NCI-H510A (cell line): ENCODE measurements around the gene SIL1.

Experiments used
- DNase-seq: peaks from one replicate; lab custom pipeline; 2025; lab: John Stamatoyannopoulos, UW

The SIL1 gene

GRCh38 chr5:138918686-138919085, 279.5 kb downstream of the SIL1 start:
- no peak for DNase-seq

DNA sequence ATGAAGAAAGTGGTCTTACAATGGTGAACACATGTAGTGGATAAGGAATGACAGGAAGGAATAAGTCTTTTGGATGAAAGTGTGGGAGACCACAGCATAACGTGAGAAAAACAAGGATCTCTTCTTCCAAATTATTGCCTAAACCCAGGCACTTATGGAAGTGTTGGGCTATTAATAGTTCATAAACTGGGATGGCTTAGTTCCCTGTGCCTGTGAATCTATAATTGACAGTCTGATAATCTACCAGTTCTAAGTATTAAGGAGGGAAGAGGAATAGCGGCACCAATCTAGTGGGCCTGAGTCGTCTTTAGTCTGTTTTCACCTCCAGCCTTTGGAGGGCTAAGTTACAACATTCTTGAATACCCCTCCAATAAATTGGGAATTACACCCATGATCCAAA, 283.8 kb downstream of the SIL1 start:
- DNase-seq = no peak

GRCh38 chr5:138913773-138914172, 284.4 kb downstream of the SIL1 start:
- no peak for DNase-seq

DNA sequence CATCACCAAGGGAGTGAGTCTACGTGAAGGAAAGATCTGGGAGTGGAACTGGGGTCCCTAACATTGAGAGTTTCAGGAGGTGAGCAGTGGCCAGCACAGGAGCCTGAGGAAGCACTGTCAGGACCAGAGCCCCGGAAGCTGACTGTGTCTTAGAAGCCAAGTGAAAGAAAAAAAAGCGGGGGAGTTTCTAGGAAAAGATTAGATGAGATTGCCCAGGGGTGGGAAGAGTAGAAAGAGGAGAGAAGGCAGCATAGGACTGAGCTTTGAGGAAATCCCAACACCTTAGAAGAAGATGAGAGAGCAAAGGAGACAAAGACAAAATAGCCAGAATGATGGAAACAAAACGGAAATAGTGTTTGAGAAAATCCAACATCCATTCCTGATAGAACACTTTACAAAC, 286.1 kb downstream of the SIL1 start:
- no peak for DNase-seq

DNA sequence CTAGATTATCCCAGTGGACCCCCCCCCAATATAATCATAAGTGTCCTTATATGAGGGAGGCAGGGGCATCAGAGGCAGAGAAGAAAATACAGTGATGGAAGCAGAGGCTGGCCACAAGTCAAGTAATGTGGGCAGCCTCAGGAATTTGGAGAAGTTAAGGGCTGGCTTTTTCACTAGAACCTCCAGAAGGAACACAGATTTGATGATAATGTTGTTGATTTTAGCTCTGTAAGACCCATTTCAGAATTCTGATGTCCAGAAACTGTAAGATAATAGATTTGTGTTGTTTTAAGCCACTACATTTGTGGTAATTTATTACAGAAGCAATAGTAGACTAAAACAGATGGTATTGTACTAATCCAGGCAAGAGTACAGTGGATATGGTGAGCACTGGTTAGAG, 286.7 kb downstream of the SIL1 start:
- no peak for DNase-seq

- no peak for DNase-seq
These were observed 287.5 kb downstream of the SIL1 start for GRCh38 chr5:138910546-138911185.

GRCh38 chr5:138909734-138910133, 288.4 kb downstream of the SIL1 start:
- DNase-seq = no peak

DNA sequence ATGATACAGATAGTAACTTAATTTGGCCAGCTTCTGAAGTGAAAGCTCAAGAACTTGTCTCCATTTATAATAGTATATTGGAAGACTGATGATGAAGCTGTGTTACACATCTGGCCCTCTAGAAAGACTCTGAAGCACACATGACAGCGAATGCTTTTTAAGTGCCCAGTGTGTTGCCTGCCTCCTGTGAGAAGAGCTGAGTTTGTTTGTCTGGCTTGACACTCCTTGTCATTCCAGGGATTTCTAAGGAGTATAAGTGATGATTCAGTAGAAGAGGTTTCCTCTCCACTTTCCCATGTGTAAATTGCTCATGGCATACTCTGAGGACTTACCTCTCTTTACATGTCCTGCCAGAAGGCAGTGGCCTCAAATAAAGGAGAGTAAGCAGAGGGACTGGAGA, 292.6 kb downstream of the SIL1 start:
- DNase-seq = no peak

- no peak for DNase-seq
These were observed 294.9 kb downstream of the SIL1 start for GRCh38 chr5:138903130-138903775.

DNA sequence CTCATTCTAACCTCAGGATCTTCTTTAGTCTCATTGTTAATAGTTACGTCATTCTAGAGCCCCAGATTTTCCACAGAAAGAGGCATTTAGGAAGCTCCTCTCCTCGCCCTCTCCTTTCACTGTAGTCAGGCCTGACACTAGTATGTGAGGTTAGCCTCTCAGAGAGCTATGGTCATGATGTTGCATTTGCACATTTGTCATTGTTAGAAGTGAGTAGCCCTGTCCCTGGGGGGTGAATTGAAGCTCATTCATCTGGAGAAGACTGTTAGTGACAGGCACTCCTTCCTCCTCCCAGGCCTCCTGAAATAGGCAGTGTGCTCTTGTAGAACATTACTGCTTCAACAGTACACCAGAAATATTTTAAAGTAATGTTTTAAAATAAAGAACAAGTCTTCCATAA, 296.5 kb downstream of the SIL1 start:
- no peak for DNase-seq

GRCh38 chr5:138900281-138900965, 297.7 kb downstream of the SIL1 start:
- no peak for DNase-seq

DNA sequence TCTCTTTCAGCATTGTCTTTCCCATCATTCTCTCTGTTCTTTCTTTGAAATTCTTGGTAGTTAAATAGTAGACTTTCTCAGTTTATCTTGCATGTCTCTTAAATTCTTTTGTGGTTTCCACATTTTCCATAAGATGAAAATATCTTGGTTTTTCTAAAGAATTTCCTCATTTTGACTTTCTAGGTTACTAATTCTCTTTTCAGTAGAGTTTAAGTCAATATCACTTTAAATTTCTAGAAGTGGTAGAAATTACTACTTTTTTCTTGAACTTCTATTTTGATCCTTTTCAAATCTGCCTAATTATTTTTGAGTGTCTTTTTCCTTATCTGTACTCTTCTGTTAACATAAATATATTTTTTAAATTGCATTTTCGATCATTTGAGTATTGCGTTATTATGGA, 299.4 kb downstream of the SIL1 start:
- no peak for DNase-seq

- no peak for DNase-seq
These were observed 299.9 kb downstream of the SIL1 start for GRCh38 chr5:138898299-138898698.
